HCT116 (cell line): ENCODE data around the gene KCNQ1OT1. TPM values are rescaled to one million over a fixed set of nuclear protein-coding genes. Genes with fewer than 3 reads are reported as not detected.

Experiments
- ATAC-seq: fragments of 200-7000 bp; cut with Tn5 transposase; 2 replicates; pipeline ENCODE4 v1.9.1; 2020; ENCODE audit warnings: mild to moderate bottlenecking, moderate library complexity
- BruUV-seq: library from RNA; stranded (reverse); fragments of 400-500 nt; replicated peaks from 2 replicates; lab custom pipeline; 2021; lab: Mats Ljungman, UMichigan
- CTCF ChIA-PET: fragments of 300-600 bp; sonication (Branson Sonifier 250); formaldehyde crosslinking; loops from one replicate; lab custom pipeline; 2021; ENCODE audit warnings: antibody characterized with exemption; lab: Charles Lee
- POLR2A ChIA-PET: fragments of 300-600, 350-600 bp; sonication (Branson Sonifier 250); formaldehyde crosslinking; loops from one replicate; lab custom pipeline; 2021; ENCODE audit warnings: antibody characterized with exemption; lab: Charles Lee
- RAD21 ChIA-PET, 2 experiments: fragments of 300-600 bp; sonication (Branson Sonifier 250); formaldehyde crosslinking; loops; one replicate each; lab custom pipeline; 2023; ENCODE audit warnings: low total read pairs in 2 of 2; ENCODE audit not compliant: uncharacterized antibody in 2 of 2, unreplicated experiment in 2 of 2, low non-redundant PET in 1 of 2; lab: Charles Lee
- DNase-seq: peaks from one replicate; pipeline ENCODE4 v3.0.0-alpha.2; 2010; ENCODE audit warnings: low read depth, low spot score
- H2AFZ ChIP-seq: fragments of 200-600 bp; shearing (Covaris generic), sonication (generic); 2 replicates; pipeline ENCODE4 v1.6.1; 2017; ENCODE audit warnings: low read depth, mixed run types, mixed read lengths, antibody characterized with exemption, low read length; ENCODE audit not compliant: poor library complexity, severe bottlenecking
- H3K27ac ChIP-seq: 2 replicates; pipeline ENCODE4 v1.5.1; 2012; ENCODE audit warnings: low read depth, low read length
- H3K27me3 ChIP-seq: fragments of 200-600 bp; sonication (generic); 2 replicates; pipeline ENCODE4 v1.6.1; 2016; ENCODE audit warnings: mixed run types, low read length, mixed read lengths; ENCODE audit not compliant: insufficient read depth
- H3K36me3 ChIP-seq, 2 experiments: fragments of 200-500 bp in 1 of 2; fragments of 200-600 bp in 1 of 2; sonication (Bioruptor generic) in 1 of 2; sonication (generic) in 1 of 2; 2 replicates each; pipeline versions ENCODE4 v1.5.1 to v1.6.1; 2014 to 2016; ENCODE audit warnings: low read length in 2 of 2, inconsistent platforms in 1 of 2, mixed read lengths in 1 of 2, mixed run types in 1 of 2; ENCODE audit not compliant: insufficient read depth in 2 of 2, control insufficient read depth in 1 of 2
- H3K4me1 ChIP-seq, 2 experiments: fragments of 200-600 bp in 1 of 2; sonication (generic) in 1 of 2; 2 replicates each; pipeline versions ENCODE4 v1.5.1 to v1.6.1; 2012 to 2017; ENCODE audit warnings: low read length in 2 of 2, inconsistent platforms in 1 of 2, mild to moderate bottlenecking in 1 of 2, mixed read lengths in 1 of 2, mixed run types in 1 of 2, moderate library complexity in 1 of 2; ENCODE audit not compliant: insufficient read depth in 2 of 2, control insufficient read depth in 1 of 2
- H3K4me2 ChIP-seq: fragments of 200-600 bp; sonication (generic); 2 replicates; pipeline ENCODE4 v1.6.1; 2017; ENCODE audit warnings: mixed run types, low read length, mixed read lengths
- H3K4me3 ChIP-seq, 2 experiments: fragments of 200-600 bp in 1 of 2; sonication (generic) in 1 of 2; replicated peaks in 1 of 2; 2 replicates each; pipeline ENCODE4 v1.5.1; 2011 to 2016; ENCODE audit warnings: low read length in 2 of 2, control low read depth in 1 of 2, low read depth in 1 of 2, mild to moderate bottlenecking in 1 of 2, mixed read lengths in 1 of 2, mixed run types in 1 of 2
- H3K79me2 ChIP-seq: fragments of 200-600 bp; sonication (generic); 2 replicates; pipeline ENCODE4 v1.6.1; 2017; ENCODE audit warnings: mild to moderate bottlenecking, mixed run types, low read length, moderate library complexity, mixed read lengths; ENCODE audit not compliant: insufficient read depth
- H3K9ac ChIP-seq: fragments of 200-600 bp; sonication (generic); 2 replicates; pipeline ENCODE4 v1.6.1; 2016; ENCODE audit warnings: low read length, mixed read lengths
- H3K9me2 ChIP-seq: fragments of 200-600 bp; sonication (generic), shearing (Covaris generic); 2 replicates; pipeline ENCODE4 v1.6.1; 2017; ENCODE audit warnings: mixed run types, mild to moderate bottlenecking, moderate library complexity; ENCODE audit not compliant: insufficient read depth
- H3K9me3 ChIP-seq, 2 experiments: fragments of 200-500 bp in 1 of 2; fragments of 200-600 bp in 1 of 2; sonication (Bioruptor generic) in 1 of 2; sonication (generic) in 1 of 2; 2 replicates each; pipeline ENCODE4 v1.6.1; 2014 to 2017; ENCODE audit warnings: low read length in 2 of 2, mixed read lengths in 2 of 2, inconsistent platforms in 1 of 2, low read depth in 1 of 2, mild to moderate bottlenecking in 1 of 2, mixed run types in 1 of 2, moderate library complexity in 1 of 2; ENCODE audit not compliant: control insufficient read depth in 1 of 2, insufficient read depth in 1 of 2
- H4K20me1 ChIP-seq: fragments of 200-600 bp; sonication (generic), shearing (Covaris generic); 2 replicates; pipeline ENCODE4 v1.6.1; 2017; ENCODE audit warnings: mixed run types, mild to moderate bottlenecking, moderate library complexity; ENCODE audit not compliant: insufficient read depth
- CEBPB ChIP-seq: IDR thresholded peaks from 2 replicates; pipeline ENCODE4 v1.6.1; 2012; ENCODE audit warnings: low read depth
- EZH2 ChIP-seq: fragments of 200-600 bp; sonication (generic); IDR thresholded peaks from 2 replicates; pipeline ENCODE4 v1.6.1; 2017; ENCODE audit warnings: antibody characterized with exemption, mixed run types
- EZH2phosphoT487 ChIP-seq: fragments of 200-600 bp; IDR thresholded peaks from 2 replicates; pipeline ENCODE4 v1.6.1; 2018; ENCODE audit warnings: antibody characterized with exemption, borderline replicate concordance
- FOSL1 ChIP-seq: IDR thresholded peaks from 2 replicates; pipeline ENCODE4 v1.6.1; 2012; ENCODE audit warnings: low read depth
- JUND ChIP-seq: IDR thresholded peaks from 2 replicates; pipeline ENCODE4 v1.6.1; 2012
- POLR2AphosphoS5 ChIP-seq: IDR thresholded peaks from 2 replicates; pipeline ENCODE4 v1.6.1; 2011; ENCODE audit warnings: mild to moderate bottlenecking, low read depth, low read length, moderate library complexity
- REST ChIP-seq: IDR thresholded peaks from 2 replicates; pipeline ENCODE4 v1.6.1; 2012; ENCODE audit warnings: low read depth
- SIN3A ChIP-seq: IDR thresholded peaks from 2 replicates; pipeline ENCODE4 v1.6.1; 2012; ENCODE audit warnings: low read depth
- SP1 ChIP-seq: IDR thresholded peaks from 2 replicates; pipeline ENCODE4 v1.6.1; 2012; ENCODE audit warnings: low read depth
- SRF ChIP-seq: IDR thresholded peaks from 2 replicates; pipeline ENCODE4 v1.6.1; 2012; ENCODE audit warnings: low read depth
- TCF7L2 ChIP-seq: IDR thresholded peaks from 2 replicates; pipeline ENCODE4 v1.7.0; 2011; ENCODE audit warnings: borderline replicate concordance, inconsistent platforms; ENCODE audit not compliant: insufficient read depth, insufficient read length; ENCODE audit errors: extremely low read depth
- YY1 ChIP-seq: IDR thresholded peaks from 2 replicates; pipeline ENCODE4 v1.6.1; 2011; ENCODE audit warnings: low read length, low read depth, moderate library complexity, mild to moderate bottlenecking; ENCODE audit not compliant: insufficient replicate concordance; ENCODE audit errors: extremely low read depth
- ZBTB33 ChIP-seq: IDR thresholded peaks from 2 replicates; pipeline ENCODE4 v1.6.1; 2011; ENCODE audit warnings: mild to moderate bottlenecking, low read length, moderate library complexity; ENCODE audit not compliant: insufficient replicate concordance; ENCODE audit errors: extremely low read depth
- ZFX ChIP-seq: fragments of 450-650 bp; IDR thresholded peaks from 2 replicates; pipeline ENCODE4 v1.6.1; 2017
- ZNF274 ChIP-seq: fragments of 200-500 bp; sonication (Bioruptor generic); IDR thresholded peaks from 2 replicates; pipeline ENCODE4 v1.6.1; 2014; ENCODE audit warnings: mild to moderate bottlenecking, low read depth, low read length, inconsistent platforms
- intact Hi-C: fragments of 100-400 bp; cut with micrococcal nuclease; formaldehyde crosslinking; loops from 2 replicates; pipeline ENCODE4 v1.10.0; 2022
- total RNA-seq: library from RNA; stranded (reverse); gene quantifications from one replicate; pipeline ENCODE4 v1.2.1, GENCODE V29; 2021; ENCODE audit not compliant: unreplicated experiment
- TF ChIP-seq, protein P1 (sequence below): IDR thresholded peaks from 2 replicates; pipeline ENCODE4 v1.6.1; 2012
- TF ChIP-seq, protein P2 (sequence below): IDR thresholded peaks from 2 replicates; pipeline ENCODE4 v1.6.1; 2012

Gene KCNQ1OT1
- total RNA-seq, 1 experiment from 2014 or later: 1.1 TPM

- Histone ChIP-seq H3K27ac (no peak overlapping the region), H3K9ac (no peak overlapping the region), H3K4me2 (no peak overlapping the region), H3K4me3 (no peak overlapping the region), H2AFZ (no peak overlapping the region), H4K20me1 (no peaks in the 10 kb centered on the region), H3K9me3 (no peaks in the 10 kb centered on the region), H3K9me2 (no peaks in the 10 kb centered on the region), H3K27me3 (no peaks in the 10 kb centered on the region), H3K4me1 (no peaks in the 10 kb centered on the region), H3K79me2 (no peaks in the 10 kb centered on the region), H3K36me3 (no peaks in the 10 kb centered on the region)
- intact Hi-C loops: no loop called here
- DNase-seq (no peak), ATAC-seq (no peak)
- TF ChIP-seq SP1 (no peak), SRF (no peak), ZBTB33 (no peak), YY1 (no peak), ZFX (no peak), EZH2 (no peak), POLR2AphosphoS5 (no peak), SIN3A (no peak), CEBPB (no peak), FOSL1 (no peak), JUND (no peak), ZNF274 (no peak), REST (no peak), TCF7L2 (no peak), EZH2phosphoT487 (no peak)
- TF ChIP-seq, protein P1, sequence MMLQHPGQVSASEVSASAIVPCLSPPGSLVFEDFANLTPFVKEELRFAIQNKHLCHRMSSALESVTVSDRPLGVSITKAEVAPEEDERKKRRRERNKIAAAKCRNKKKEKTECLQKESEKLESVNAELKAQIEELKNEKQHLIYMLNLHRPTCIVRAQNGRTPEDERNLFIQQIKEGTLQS: no peak
- TF ChIP-seq, protein P2, sequence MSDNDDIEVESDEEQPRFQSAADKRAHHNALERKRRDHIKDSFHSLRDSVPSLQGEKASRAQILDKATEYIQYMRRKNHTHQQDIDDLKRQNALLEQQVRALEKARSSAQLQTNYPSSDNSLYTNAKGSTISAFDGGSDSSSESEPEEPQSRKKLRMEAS: no peak
- BruUV-seq: no TSS peak
- CTCF ChIA-PET: no interaction called here
- POLR2A ChIA-PET: no interaction called here
- RAD21 ChIA-PET: no interaction called here
Measured at GRCh38 chr11:2717561-2718325, 17.9 kb upstream of the KCNQ1OT1 start.
